HG02970 (cell line): Measurements from ENCODE around the gene FLG.
"Not testable (repeated sequence)": the region's sequence is repeated elsewhere in the genome, so short reads cannot be mapped to it uniquely, and the experiment has no call there.

Source experiments
- ATAC-seq: cut with Tn5 transposase; IDR thresholded peaks from one replicate; pipeline ENCODE4 v1.9.1; 2021; ENCODE audit warnings: mild to moderate bottlenecking, moderate library complexity, moderate number of reproducible peaks; ENCODE audit not compliant: unreplicated experiment, low FRiP score

FLG gene

GRCh38 chr1:152303139-152303872 lies 21.7 kb downstream of the FLG start:
- ATAC-seq, result not testable (repeated sequence)

- not testable (repeated sequence) for ATAC-seq
Measured at GRCh38 chr1:152256394-152256793, 68.6 kb downstream of the FLG start.
